Activated T-cell treated with anti-CD3 and anti-CD28 coated beads, Interleukin-2, amount 50 U/mL, for 4 hours (primary cell): ENCODE results near the gene FGFR1OP2. TPM values are rescaled to one million over a fixed set of nuclear protein-coding genes. Genes with fewer than 3 reads are reported as not detected.
A peak's percentile ranks its signal among the peaks of the same experiment; 100 is the strongest.
"Not testable (repeated sequence)": the region's sequence is repeated elsewhere in the genome, so short reads cannot be mapped to it uniquely, and the experiment has no call there.

Experiments
- ATAC-seq, 2 donors: fragments of 200-7000 bp; cut with Tn5 transposase; one replicate each; pipeline ENCODE4 v1.10.0; 2021
- DNase-seq: peaks from one replicate; pipeline ENCODE4 v3.0.0-alpha.2; 2020
- H3K27me3 Mint-ChIP-seq: one replicate; pipeline ENCODE4 v1.8.0; 2021; ENCODE audit warnings: low read depth, mixed read lengths
- H3K36me3 Mint-ChIP-seq: one replicate; pipeline ENCODE4 v1.8.0; 2022; ENCODE audit warnings: mixed read lengths; ENCODE audit not compliant: insufficient read depth
- H3K4me1 Mint-ChIP-seq: one replicate; pipeline ENCODE4 v1.8.0; 2021; ENCODE audit warnings: low read depth, mixed read lengths
- H3K4me3 Mint-ChIP-seq: one replicate; pipeline ENCODE4 v1.8.0; 2021; ENCODE audit warnings: mild to moderate bottlenecking, moderate library complexity, mixed read lengths
- H3K9me3 Mint-ChIP-seq: one replicate; pipeline ENCODE4 v1.8.0; 2021; ENCODE audit warnings: mixed read lengths
- total RNA-seq, 3 donors: library from RNA; stranded (reverse); gene quantifications; one replicate each; pipeline ENCODE4 v1.2.1, GENCODE V29; 2021

The FGFR1OP2 gene
- total RNA-seq, 3 donors from 2014 or later = 39.2 to 44.1 (median 43.1) TPM

- ATAC-seq = no peak
- no peak for DNase-seq
- peaks cover 61% of the 10 kb centered on the region for H3K4me1 Mint-ChIP-seq
- peak overlapping the region; percentile 99 for H3K4me3 Mint-ChIP-seq
- H3K27me3 Mint-ChIP-seq = no peaks in the 10 kb centered on the region
- H3K9me3 Mint-ChIP-seq = no peaks in the 10 kb centered on the region
- H3K36me3 Mint-ChIP-seq = peaks cover 20% of the 10 kb centered on the region
These were observed 1.5 kb upstream of the FGFR1OP2 start for GRCh38 chr12:26936559-26937442.

- peak overlapping the region; percentile 99 for H3K4me3 Mint-ChIP-seq
- no peak for ATAC-seq
- H3K9me3 Mint-ChIP-seq = no peaks in the 10 kb centered on the region
- H3K36me3 Mint-ChIP-seq = peaks cover 18% of the 10 kb centered on the region
- H3K27me3 Mint-ChIP-seq = no peaks in the 10 kb centered on the region
- peaks cover 61% of the 10 kb centered on the region for H3K4me1 Mint-ChIP-seq
- no peak for DNase-seq
These were observed 817 bp upstream of the FGFR1OP2 start for GRCh38 chr12:26937443-26937862.

- no peaks in the 10 kb centered on the region for H3K27me3 Mint-ChIP-seq
- H3K4me3 Mint-ChIP-seq = peak overlapping the region; percentile 99
These were observed 412 bp downstream of the FGFR1OP2 start for GRCh38 chr12:26938701-26939062.

GRCh38 chr12:26939192-26939832 is 1.0 kb downstream of the FGFR1OP2 start:
- no peak for ATAC-seq
- no peak for DNase-seq
- Mint-ChIP-seq H3K4me1 (peaks cover 61% of the 10 kb centered on the region), H3K36me3 (peaks cover 9% of the 10 kb centered on the region), H3K4me3 (peak overlapping the region; percentile 99), H3K27me3 (no peaks in the 10 kb centered on the region), H3K9me3 (no peaks in the 10 kb centered on the region)

More at GRCh38 chr12:26938701-26939062, 412 bp downstream of the FGFR1OP2 start:
- Mint-ChIP-seq H3K36me3 (peaks cover 9% of the 10 kb centered on the region), H3K4me1 (peaks cover 61% of the 10 kb centered on the region), H3K9me3 (no peaks in the 10 kb centered on the region)
- DNase-seq (no peak), ATAC-seq (peak; percentile 4 to 11)

GRCh38 chr12:26939953-26940352 is 1.7 kb downstream of the FGFR1OP2 start:
- Mint-ChIP-seq H3K4me1 (peaks cover 57% of the 10 kb centered on the region), H3K27me3 (no peaks in the 10 kb centered on the region), H3K9me3 (no peaks in the 10 kb centered on the region), H3K4me3 (peak overlapping the region; percentile 99), H3K36me3 (peaks cover 6% of the 10 kb centered on the region)
- ATAC-seq (no peak), DNase-seq (no peak)

- peak; percentile 23 for DNase-seq
- no peaks in the 10 kb centered on the region for H3K9me3 Mint-ChIP-seq
- H3K4me3 Mint-ChIP-seq = peak overlapping the region; percentile 99
- no peak for ATAC-seq
- peaks cover 6% of the 10 kb centered on the region for H3K36me3 Mint-ChIP-seq
- H3K4me1 Mint-ChIP-seq = peaks cover 53% of the 10 kb centered on the region
- H3K27me3 Mint-ChIP-seq = no peaks in the 10 kb centered on the region
These were observed 2.4 kb downstream of the FGFR1OP2 start for GRCh38 chr12:26940516-26941214.

- H3K36me3 Mint-ChIP-seq = peaks cover 6% of the 10 kb centered on the region
These were observed 2.9 kb downstream of the FGFR1OP2 start for GRCh38 chr12:26941215-26941594.

GRCh38 chr12:26948309-26948708 is 10.0 kb downstream of the FGFR1OP2 start:
- H3K36me3 Mint-ChIP-seq = peaks cover 24% of the 10 kb centered on the region
- peaks cover 8% of the 10 kb centered on the region for H3K9me3 Mint-ChIP-seq
- DNase-seq (no peak), ATAC-seq (no peak)
- H3K27me3 Mint-ChIP-seq = no peaks in the 10 kb centered on the region
- H3K4me3 Mint-ChIP-seq = no peak overlapping the region
- H3K4me1 Mint-ChIP-seq = peaks cover 62% of the 10 kb centered on the region

More at GRCh38 chr12:26941215-26941594, 2.9 kb downstream of the FGFR1OP2 start:
- peaks cover 52% of the 10 kb centered on the region for H3K4me1 Mint-ChIP-seq
- DNase-seq (no peak), ATAC-seq (no peak)
- peak overlapping the region; percentile 99 for H3K4me3 Mint-ChIP-seq
- H3K9me3 Mint-ChIP-seq = no peaks in the 10 kb centered on the region
- no peaks in the 10 kb centered on the region for H3K27me3 Mint-ChIP-seq

- H3K4me3 Mint-ChIP-seq = no peak overlapping the region
- H3K27me3 Mint-ChIP-seq = no peaks in the 10 kb centered on the region
- peaks cover 2% of the 10 kb centered on the region for H3K9me3 Mint-ChIP-seq
- DNase-seq (no peak), ATAC-seq (no peak)
- H3K4me1 Mint-ChIP-seq = peaks cover 40% of the 10 kb centered on the region
- H3K36me3 Mint-ChIP-seq = peaks cover 26% of the 10 kb centered on the region
These were observed 15.2 kb downstream of the FGFR1OP2 start for GRCh38 chr12:26953447-26953846.

- no peak for ATAC-seq
- Mint-ChIP-seq H3K4me3 (no peak overlapping the region), H3K27me3 (no peaks in the 10 kb centered on the region), H3K36me3 (peaks cover 23% of the 10 kb centered on the region), H3K9me3 (no peaks in the 10 kb centered on the region), H3K4me1 (peaks cover 38% of the 10 kb centered on the region)
- no peak for DNase-seq
These were observed 15.8 kb downstream of the FGFR1OP2 start for GRCh38 chr12:26954027-26954426.

GRCh38 chr12:26961391-26961790 is 23.1 kb downstream of the FGFR1OP2 start:
- ATAC-seq = not testable (repeated sequence)

GRCh38 chr12:26961803-26962202 is 23.5 kb downstream of the FGFR1OP2 start:
- ATAC-seq = no peak
- DNase-seq = no peak
- H3K9me3 Mint-ChIP-seq = no peaks in the 10 kb centered on the region
- peaks cover 32% of the 10 kb centered on the region for H3K36me3 Mint-ChIP-seq
- H3K4me3 Mint-ChIP-seq = no peak overlapping the region
- H3K27me3 Mint-ChIP-seq = no peaks in the 10 kb centered on the region
- no peaks in the 10 kb centered on the region for H3K4me1 Mint-ChIP-seq

More at GRCh38 chr12:26961391-26961790, 23.1 kb downstream of the FGFR1OP2 start:
- not testable (repeated sequence) for H3K9me3 Mint-ChIP-seq, H3K4me1 Mint-ChIP-seq, DNase-seq, H3K4me3 Mint-ChIP-seq, H3K27me3 Mint-ChIP-seq
- H3K36me3 Mint-ChIP-seq = peaks cover 34% of the 10 kb centered on the region

- no peak for ATAC-seq
- Mint-ChIP-seq H3K9me3 (no peaks in the 10 kb centered on the region), H3K27me3 (no peaks in the 10 kb centered on the region), H3K4me1 (no peaks in the 10 kb centered on the region), H3K4me3 (no peak overlapping the region), H3K36me3 (peaks cover 30% of the 10 kb centered on the region)
- no peak for DNase-seq
These were observed 25.1 kb downstream of the FGFR1OP2 start for GRCh38 chr12:26963413-26963812.

- ATAC-seq = no peak
These were observed 28.6 kb downstream of the FGFR1OP2 start for GRCh38 chr12:26966842-26967241.

More at GRCh38 chr12:26966842-26967241, 28.6 kb downstream of the FGFR1OP2 start:
- no peak for DNase-seq
- Mint-ChIP-seq H3K4me3 (no peak overlapping the region), H3K27me3 (no peaks in the 10 kb centered on the region), H3K4me1 (peaks cover 16% of the 10 kb centered on the region), H3K36me3 (peaks cover 35% of the 10 kb centered on the region), H3K9me3 (no peaks in the 10 kb centered on the region)
